HG02642 (cell line): ENCODE results near the gene RMND1.
"Not testable (repeated sequence)": the region's sequence is repeated elsewhere in the genome, so short reads cannot be mapped to it uniquely, and the experiment has no call there.

Source experiments
- ATAC-seq: cut with Tn5 transposase; IDR thresholded peaks from one replicate; pipeline ENCODE4 v1.9.1; 2021; ENCODE audit warnings: mild to moderate bottlenecking; ENCODE audit not compliant: unreplicated experiment, poor library complexity

The RMND1 gene

GRCh38 chr6:151357758-151358436 is 94.0 kb downstream of the RMND1 start:
- no peak for ATAC-seq

- ATAC-seq: not testable (repeated sequence)
Measured at GRCh38 chr6:151356983-151357382, 94.9 kb downstream of the RMND1 start.
